HFFc6 (cell line): ENCODE data around the gene FAM13A. TPM values are rescaled to one million over a fixed set of nuclear protein-coding genes. Genes with fewer than 3 reads are reported as not detected.

Experiments
- DNase-seq: peaks from one replicate; pipeline ENCODE4 v3.0.0-alpha.2; 2018
- H3K27ac Mint-ChIP-seq: 2 replicates; pipeline ENCODE4 v1.8.0; 2020; ENCODE audit warnings: mild to moderate bottlenecking, mixed read lengths
- H3K27me3 Mint-ChIP-seq: 2 replicates; pipeline ENCODE4 v1.8.0; 2021; ENCODE audit warnings: mild to moderate bottlenecking, moderate library complexity, mixed read lengths; ENCODE audit not compliant: insufficient read depth
- H3K36me3 Mint-ChIP-seq: 2 replicates; pipeline ENCODE4 v1.8.0; 2021; ENCODE audit warnings: low read depth, mixed read lengths
- H3K4me1 Mint-ChIP-seq: 2 replicates; pipeline ENCODE4 v1.8.0; 2020; ENCODE audit warnings: low read depth, mixed read lengths
- H3K4me3 Mint-ChIP-seq: 2 replicates; pipeline ENCODE4 v1.8.0; 2020; ENCODE audit warnings: mild to moderate bottlenecking, moderate library complexity, mixed read lengths
- H3K9me3 Mint-ChIP-seq: 2 replicates; pipeline ENCODE4 v1.8.0; 2020; ENCODE audit warnings: mild to moderate bottlenecking, mixed read lengths
- CTCF ChIP-seq: fragments of 200-600 bp; sonication (generic); IDR thresholded peaks from 2 replicates; pipeline ENCODE4 v1.5.0; 2021; ENCODE audit warnings: antibody characterized with exemption, mild to moderate bottlenecking
- total RNA-seq, 6 experiments: library from RNA; stranded (reverse); fragmentation: NEBNext Ultra II Directional; extraction: Animal tissue kit (Norgen Biotek cat#: 25700); gene quantifications; 2 replicates in 1 of 6; 3 replicates in 5 of 6; pipeline ENCODE4 v1.2.3, GENCODE V29; 2021

Gene FAM13A
- total RNA-seq, 6 experiments from 2014 or later: 8.0 to 11.2 (median 9.7) TPM

GRCh38 chr4:88799900-88800299, 257.1 kb downstream of the FAM13A start:
- DNase-seq: no peak
- no peaks in the 10 kb centered on the region for H3K27me3 Mint-ChIP-seq
- peaks cover 16% of the 10 kb centered on the region for H3K36me3 Mint-ChIP-seq
- no peak overlapping the region for H3K27ac Mint-ChIP-seq
- peaks cover 33% of the 10 kb centered on the region for H3K4me1 Mint-ChIP-seq
- no peak overlapping the region for H3K4me3 Mint-ChIP-seq
- TF ChIP-seq CTCF: no peak
- no peaks in the 10 kb centered on the region for H3K9me3 Mint-ChIP-seq

- Mint-ChIP-seq H3K4me3 (no peak overlapping the region), H3K27ac (peak overlapping the region; percentile 10), H3K4me1 (peaks cover 28% of the 10 kb centered on the region), H3K36me3 (peaks cover 16% of the 10 kb centered on the region), H3K27me3 (no peaks in the 10 kb centered on the region), H3K9me3 (no peaks in the 10 kb centered on the region)
- TF ChIP-seq CTCF: no peak
- no peak for DNase-seq
Measured at GRCh38 chr4:88797725-88798124, 259.3 kb downstream of the FAM13A start.

- Mint-ChIP-seq H3K36me3 (peaks cover 16% of the 10 kb centered on the region), H3K4me1 (peaks cover 36% of the 10 kb centered on the region), H3K27me3 (no peaks in the 10 kb centered on the region), H3K4me3 (no peak overlapping the region), H3K9me3 (no peaks in the 10 kb centered on the region), H3K27ac (no peak overlapping the region)
- DNase-seq: no peak
- TF ChIP-seq CTCF: no peak
Measured at GRCh38 chr4:88796545-88796944, 260.4 kb downstream of the FAM13A start.

- H3K4me3 Mint-ChIP-seq: no peak overlapping the region
- no peak for DNase-seq
- no peaks in the 10 kb centered on the region for H3K27me3 Mint-ChIP-seq
- TF ChIP-seq CTCF: no peak
- peaks cover 43% of the 10 kb centered on the region for H3K4me1 Mint-ChIP-seq
- H3K27ac Mint-ChIP-seq: no peak overlapping the region
- H3K36me3 Mint-ChIP-seq: peaks cover 15% of the 10 kb centered on the region
- no peaks in the 10 kb centered on the region for H3K9me3 Mint-ChIP-seq
Measured at GRCh38 chr4:88794952-88795351, 262.0 kb downstream of the FAM13A start.

- H3K4me3 Mint-ChIP-seq: no peak overlapping the region
- H3K27ac Mint-ChIP-seq: no peak overlapping the region
- no peaks in the 10 kb centered on the region for H3K9me3 Mint-ChIP-seq
- TF ChIP-seq CTCF: no peak
- H3K4me1 Mint-ChIP-seq: peaks cover 43% of the 10 kb centered on the region
- H3K36me3 Mint-ChIP-seq: peaks cover 15% of the 10 kb centered on the region
- no peak for DNase-seq
- no peaks in the 10 kb centered on the region for H3K27me3 Mint-ChIP-seq
Measured at GRCh38 chr4:88794087-88794690, 262.8 kb downstream of the FAM13A start.

- no peaks in the 10 kb centered on the region for H3K27me3 Mint-ChIP-seq
- peaks cover 15% of the 10 kb centered on the region for H3K36me3 Mint-ChIP-seq
- TF ChIP-seq CTCF: no peak
- H3K27ac Mint-ChIP-seq: peak overlapping the region; percentile 68
- H3K4me1 Mint-ChIP-seq: peaks cover 43% of the 10 kb centered on the region
- H3K9me3 Mint-ChIP-seq: no peaks in the 10 kb centered on the region
- H3K4me3 Mint-ChIP-seq: no peak overlapping the region
- no peak for DNase-seq
Measured at GRCh38 chr4:88793475-88793874, 263.5 kb downstream of the FAM13A start.
